ENCODE results near the gene PEPD. TPM values are rescaled to one million over a fixed set of nuclear protein-coding genes. Genes with fewer than 3 reads are reported as not detected.
A peak's percentile ranks its signal among the peaks of the same experiment; 100 is the strongest.

Gene PEPD
- total and polyA plus RNA-seq, 4 donors: 37.3 to 211 (median 117) TPM

GRCh38 chr19:33387351-33388230, 134.0 kb downstream of the PEPD start:
- Histone ChIP-seq H3K4me1 (ENCODE audit: control insufficient read depth in 4 of 4, insufficient read depth in 4 of 4, low read length in 3 of 4) (peaks cover 33 to 72% (median 59%) of the 10 kb centered on the region in 4 donors), H3K27ac (ENCODE audit: low read depth in 1 of 2, low read length in 2 of 2) (peak overlapping the region; percentile 69 to 70), H3K4me3 (ENCODE audit: low read depth in 1 of 3, low read length in 3 of 3) (no peak overlapping the region), H3K9ac (ENCODE audit: low read depth in 1 of 2, low read length in 2 of 2) (no peak overlapping the region), H3K36me3 (ENCODE audit: control insufficient read depth in 4 of 4, insufficient read depth in 3 of 4, low read depth in 1 of 4, low read length in 3 of 4) (peaks cover 0 to 2% (median 0%) of the 10 kb centered on the region in 4 donors), H3K27me3 (ENCODE audit: control insufficient read depth in 4 of 4, insufficient read depth in 4 of 4, low read length in 3 of 4) (no peaks in the 10 kb centered on the region), H3K9me3 (ENCODE audit: control insufficient read depth in 4 of 4, low read length in 3 of 4) (no peaks in the 10 kb centered on the region)
- WGBS: 96% methylated on average over 39 of the region's 39 CpGs
- TF ChIP-seq NR2F2 (IDR thresholded peaks at IDR 0.05) (no peak), FOXA2 (IDR thresholded peaks at IDR 0.05) (no peak), EGR1 (IDR thresholded peaks at IDR 0.05; ENCODE audit: low read depth in 2 of 2) (no peak), JUND (IDR thresholded peaks at IDR 0.05) (no peak), ATF3 (IDR thresholded peaks at IDR 0.05) (no peak), FOXA1 (IDR thresholded peaks at IDR 0.05) (no peak), REST (IDR thresholded peaks at IDR 0.05) (no peak), GABPA (IDR thresholded peaks at IDR 0.05 in 1 of 2, conservative IDR thresholded peaks at IDR 0.05 in 1 of 2) (no peak), HNF4A (conservative IDR thresholded peaks at IDR 0.05) (no peak), RAD21 (IDR thresholded peaks at IDR 0.05) (no peak), TAF1 (conservative IDR thresholded peaks at IDR 0.05) (no peak), MAX (IDR thresholded peaks at IDR 0.05) (no peak), SP1 (IDR thresholded peaks at IDR 0.05) (no peak), ZBTB33 (IDR thresholded peaks at IDR 0.05) (no peak), CTCF (IDR thresholded peaks at IDR 0.05; ENCODE audit: low read depth, low read length, missing input control) (no peak), RXRA (IDR thresholded peaks at IDR 0.05) (no peak)
- no peak for DNase-seq (ENCODE audit: low spot score)

All from liver (tissue), 9 donors.